Fibroblast of lung (primary cell): ENCODE results near the gene CCDC179.

Experiments used
- EZH2 ChIP-seq: IDR thresholded peaks from 2 replicates; pipeline ENCODE4 v1.5.1; 2012; ENCODE audit warnings: low read length, control low read depth, mild to moderate bottlenecking; ENCODE audit errors: missing control alignments
- TF ChIP-seq, protein P1 (sequence below), 2 donors: IDR thresholded peaks in 1 of 2; conservative IDR thresholded peaks in 1 of 2; 1 replicate in 1 of 2; 2 replicates in 1 of 2; pipeline ENCODE4 v1.5.1; 2011 to 2012; ENCODE audit warnings: low read length in 2 of 2, control low read depth in 1 of 2, inconsistent platforms in 1 of 2, low read depth in 1 of 2, mild to moderate bottlenecking in 1 of 2

DNA sequence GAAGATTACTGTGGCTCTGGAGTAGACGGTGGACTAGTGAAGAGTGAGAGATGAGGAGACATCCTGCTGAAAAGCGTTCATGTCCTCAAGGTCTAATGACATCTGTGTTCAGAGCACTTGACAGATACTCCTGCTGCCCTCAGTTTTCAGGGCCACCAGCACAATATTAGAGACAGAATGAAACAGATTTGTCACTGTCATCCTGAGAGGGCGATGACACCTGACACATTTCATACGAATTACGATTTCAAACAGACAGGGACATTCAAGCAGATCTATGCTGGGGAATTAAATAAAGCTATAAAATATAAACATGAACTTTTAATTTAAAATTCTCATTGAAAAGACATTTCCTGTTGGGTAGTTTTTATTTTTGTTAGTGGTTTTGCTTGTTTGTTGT, 59.8 kb downstream of the CCDC179 start:
- no peak for TF ChIP-seq EZH2
- TF ChIP-seq, protein P1, sequence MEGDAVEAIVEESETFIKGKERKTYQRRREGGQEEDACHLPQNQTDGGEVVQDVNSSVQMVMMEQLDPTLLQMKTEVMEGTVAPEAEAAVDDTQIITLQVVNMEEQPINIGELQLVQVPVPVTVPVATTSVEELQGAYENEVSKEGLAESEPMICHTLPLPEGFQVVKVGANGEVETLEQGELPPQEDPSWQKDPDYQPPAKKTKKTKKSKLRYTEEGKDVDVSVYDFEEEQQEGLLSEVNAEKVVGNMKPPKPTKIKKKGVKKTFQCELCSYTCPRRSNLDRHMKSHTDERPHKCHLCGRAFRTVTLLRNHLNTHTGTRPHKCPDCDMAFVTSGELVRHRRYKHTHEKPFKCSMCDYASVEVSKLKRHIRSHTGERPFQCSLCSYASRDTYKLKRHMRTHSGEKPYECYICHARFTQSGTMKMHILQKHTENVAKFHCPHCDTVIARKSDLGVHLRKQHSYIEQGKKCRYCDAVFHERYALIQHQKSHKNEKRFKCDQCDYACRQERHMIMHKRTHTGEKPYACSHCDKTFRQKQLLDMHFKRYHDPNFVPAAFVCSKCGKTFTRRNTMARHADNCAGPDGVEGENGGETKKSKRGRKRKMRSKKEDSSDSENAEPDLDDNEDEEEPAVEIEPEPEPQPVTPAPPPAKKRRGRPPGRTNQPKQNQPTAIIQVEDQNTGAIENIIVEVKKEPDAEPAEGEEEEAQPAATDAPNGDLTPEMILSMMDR (conservative IDR thresholded peaks at IDR 0.05 in 1 of 2, IDR thresholded peaks at IDR 0.05 in 1 of 2; ENCODE audit: low read depth in 1 of 2, low read length in 2 of 2) = no peak
